Osteocyte (in vitro differentiated cells): Measurements from ENCODE around the gene MTERF1. TPM values are rescaled to one million over a fixed set of nuclear protein-coding genes. Genes with fewer than 3 reads are reported as not detected.
"Not testable (repeated sequence)": the region's sequence is repeated elsewhere in the genome, so short reads cannot be mapped to it uniquely, and the experiment has no call there.

Experiments
- DNase-seq: peaks from one replicate; pipeline ENCODE4 v3.0.0; 2021; ENCODE audit warnings: mixed read lengths; ENCODE audit not compliant: unreplicated experiment; ENCODE audit errors: extremely low spot score
- H3K27ac Mint-ChIP-seq: one replicate; pipeline ENCODE4 v1.8.0; 2021; ENCODE audit warnings: mild to moderate bottlenecking, mixed read lengths; ENCODE audit not compliant: unreplicated experiment
- H3K27me3 Mint-ChIP-seq: one replicate; pipeline ENCODE4 v1.8.0; 2021; ENCODE audit warnings: mixed read lengths; ENCODE audit not compliant: unreplicated experiment
- H3K36me3 Mint-ChIP-seq: one replicate; pipeline ENCODE4 v1.8.0; 2021; ENCODE audit warnings: mixed read lengths; ENCODE audit not compliant: unreplicated experiment
- H3K4me1 Mint-ChIP-seq: one replicate; pipeline ENCODE4 v1.8.0; 2021; ENCODE audit warnings: mixed read lengths; ENCODE audit not compliant: unreplicated experiment
- H3K4me3 Mint-ChIP-seq: one replicate; pipeline ENCODE4 v1.8.0; 2021; ENCODE audit warnings: mild to moderate bottlenecking, moderate library complexity, mixed read lengths; ENCODE audit not compliant: unreplicated experiment
- H3K9me3 Mint-ChIP-seq: one replicate; pipeline ENCODE4 v1.8.0; 2021; ENCODE audit warnings: mixed read lengths; ENCODE audit not compliant: unreplicated experiment
- CTCF ChIP-seq: fragments of 200-600 bp; sonication (generic); IDR thresholded peaks from 2 replicates; pipeline ENCODE4 v1.5.0; 2021; ENCODE audit warnings: antibody characterized with exemption, mild to moderate bottlenecking, moderate library complexity
- total RNA-seq: library from RNA; stranded (reverse); gene quantifications from 2 replicates; pipeline ENCODE4 v1.2.1, GENCODE V29; 2021

The MTERF1 gene
- total RNA-seq, 1 donor from 2014 or later: 10.2 TPM

- TF ChIP-seq CTCF: no peak
- Mint-ChIP-seq H3K9me3 (no peaks in the 10 kb centered on the region), H3K4me3 (no peak overlapping the region), H3K4me1 (peaks cover 4% of the 10 kb centered on the region), H3K27ac (no peak overlapping the region), H3K27me3 (peaks cover 35% of the 10 kb centered on the region), H3K36me3 (no peaks in the 10 kb centered on the region)
- DNase-seq: no peak
Observed at GRCh38 chr7:91892821-91893340, 12.4 kb upstream of the MTERF1 start.

DNA sequence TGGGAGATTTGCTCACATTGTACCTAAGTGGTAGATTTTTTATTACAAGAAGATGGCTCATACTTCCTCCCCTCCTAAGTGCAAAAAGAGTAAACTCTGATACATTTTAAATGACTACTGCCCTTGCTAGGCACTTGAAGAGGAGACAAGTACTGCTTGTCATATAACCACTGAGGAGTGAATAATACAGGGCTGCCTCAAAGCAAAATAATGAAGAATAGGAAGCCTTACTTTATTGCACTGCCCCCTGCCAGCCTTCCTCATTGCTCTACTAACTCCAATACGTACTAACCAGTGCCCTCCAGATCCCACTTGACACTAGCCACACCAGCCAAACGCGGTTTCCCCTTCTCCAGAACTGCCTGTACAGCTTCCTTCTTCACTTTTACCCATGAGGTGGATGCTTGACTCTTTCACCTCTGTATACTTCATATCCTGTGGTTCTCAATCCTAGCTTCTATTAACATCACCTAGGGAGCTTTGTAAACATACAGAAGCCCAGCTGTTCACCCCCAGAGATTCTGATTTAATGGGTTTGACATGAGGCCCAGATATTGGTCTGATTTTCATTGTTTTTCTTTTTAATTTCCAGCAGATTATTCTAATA lies 11.7 kb upstream of the MTERF1 start:
- H3K4me1 Mint-ChIP-seq: peaks cover 4% of the 10 kb centered on the region
- no peak for TF ChIP-seq CTCF
- H3K4me3 Mint-ChIP-seq: no peak overlapping the region
- H3K27me3 Mint-ChIP-seq: peaks cover 35% of the 10 kb centered on the region
- no peak overlapping the region for H3K27ac Mint-ChIP-seq
- no peak for DNase-seq
- no peaks in the 10 kb centered on the region for H3K36me3 Mint-ChIP-seq
- no peaks in the 10 kb centered on the region for H3K9me3 Mint-ChIP-seq

DNA sequence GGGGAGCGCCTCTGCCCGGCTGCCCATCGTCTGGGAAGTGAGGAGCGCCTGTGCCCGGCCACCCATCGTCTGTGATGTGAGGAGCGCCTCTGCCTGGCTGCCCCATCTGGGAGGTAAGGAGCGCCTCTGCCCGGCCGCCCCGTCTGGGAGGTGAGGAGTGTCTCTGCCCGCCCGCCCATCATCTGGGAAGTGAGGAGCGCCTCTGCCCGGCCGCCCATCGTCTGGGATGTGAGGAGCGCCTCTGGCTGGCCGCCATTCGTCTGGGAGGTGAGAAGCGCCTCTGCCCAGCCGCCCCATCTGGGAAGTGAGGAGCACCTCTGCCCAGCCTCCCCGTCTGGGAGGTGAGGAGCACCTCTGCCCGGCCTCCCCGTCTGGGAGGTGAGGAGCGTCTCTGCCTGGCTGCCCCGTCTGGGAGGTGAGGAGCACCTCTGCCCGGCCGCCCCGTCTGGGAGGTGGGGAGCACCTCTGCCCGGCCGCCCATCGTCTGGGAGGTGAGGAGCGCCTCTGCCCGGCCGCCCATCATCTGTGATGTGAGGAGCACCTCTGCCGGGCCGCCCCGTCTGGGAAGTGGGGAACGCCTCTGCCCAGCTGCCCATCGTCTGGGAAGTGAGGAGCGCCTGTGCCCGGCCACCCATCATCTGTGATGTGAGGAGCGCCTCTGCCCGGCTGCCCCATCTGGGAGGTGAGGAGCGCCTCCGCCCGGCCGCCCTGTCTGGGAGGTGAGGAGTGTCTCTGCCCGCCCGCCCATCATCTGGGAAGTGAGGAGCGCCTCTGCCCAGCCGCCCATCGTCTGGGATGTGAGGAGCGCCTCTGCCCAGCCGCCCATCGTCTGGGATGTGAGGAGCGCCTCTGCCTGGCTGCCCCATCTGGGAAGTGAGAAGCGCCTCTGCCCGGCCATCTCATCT lies 8.0 kb upstream of the MTERF1 start:
- not testable (repeated sequence) for H3K9me3 Mint-ChIP-seq, H3K4me1 Mint-ChIP-seq, H3K4me3 Mint-ChIP-seq, H3K36me3 Mint-ChIP-seq, H3K27ac Mint-ChIP-seq, DNase-seq
- peaks cover 21% of the 10 kb centered on the region for H3K27me3 Mint-ChIP-seq

DNA sequence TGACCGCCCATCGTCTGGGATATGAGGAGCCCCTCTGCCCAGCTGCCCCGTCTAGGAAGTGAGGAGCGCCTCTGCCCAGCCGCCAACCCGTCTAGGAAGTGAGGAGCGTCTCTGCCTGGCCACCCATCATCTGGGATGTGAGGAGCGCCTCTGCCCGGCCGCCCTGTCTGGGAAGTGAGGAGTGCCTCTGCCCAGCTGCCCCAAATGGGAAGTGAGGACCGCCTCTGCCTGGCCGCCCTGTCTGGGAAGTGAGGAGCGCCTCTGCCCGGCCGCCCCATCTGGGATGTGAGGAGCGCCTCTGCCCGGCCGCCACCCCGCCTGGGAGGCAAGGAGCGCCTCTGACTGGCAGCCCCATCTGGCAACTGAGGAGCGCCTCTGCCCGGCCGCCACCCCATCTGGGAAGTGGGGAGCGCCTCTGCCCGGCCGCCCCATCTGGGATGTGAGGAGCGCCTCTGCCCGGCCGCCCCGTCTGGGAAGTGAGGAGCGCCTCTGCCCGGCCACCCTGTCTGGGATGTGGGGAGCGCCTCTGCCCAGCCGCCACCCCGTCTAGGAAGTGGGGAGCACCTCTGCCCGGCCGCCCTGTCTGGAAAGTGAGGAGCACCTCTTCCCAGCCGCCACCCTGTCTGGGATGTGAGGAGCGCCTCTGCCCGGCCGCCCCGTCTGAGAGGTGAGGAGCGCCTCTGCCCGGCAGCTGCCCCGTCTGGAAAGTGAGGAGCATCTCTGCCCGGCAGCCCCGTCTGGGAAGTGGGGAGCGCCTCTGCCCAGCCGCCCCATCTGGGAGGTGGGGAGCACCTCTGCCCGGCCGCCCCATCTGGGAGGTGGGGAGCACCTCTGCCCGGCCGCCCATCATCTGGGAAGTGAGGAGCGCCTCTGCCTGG lies 7.1 kb upstream of the MTERF1 start:
- DNase-seq, H3K9me3 Mint-ChIP-seq: not testable (repeated sequence)

GRCh38 chr7:91883676-91884362 lies 3.3 kb upstream of the MTERF1 start:
- Mint-ChIP-seq H3K27ac (no peak overlapping the region), H3K4me3 (no peak overlapping the region), H3K9me3 (no peaks in the 10 kb centered on the region), H3K27me3 (peaks cover 7% of the 10 kb centered on the region), H3K4me1 (peaks cover 17% of the 10 kb centered on the region), H3K36me3 (no peaks in the 10 kb centered on the region)
- DNase-seq: no peak
- no peak for TF ChIP-seq CTCF

More for the DNA sequence above, 7.1 kb upstream of the MTERF1 start:
- peaks cover 18% of the 10 kb centered on the region for H3K27me3 Mint-ChIP-seq
- not testable (repeated sequence) for H3K4me1 Mint-ChIP-seq, H3K27ac Mint-ChIP-seq, H3K4me3 Mint-ChIP-seq, H3K36me3 Mint-ChIP-seq
